Neural cell (in vitro differentiated cells): ENCODE results near the gene RUNX1.

Experiments
- CTCF ChIP-seq: fragments of 450-650 bp; IDR thresholded peaks from 2 replicates; pipeline ENCODE4 v1.5.1; 2014; ENCODE audit warnings: antibody characterized with exemption, mild to moderate bottlenecking, moderate library complexity; ENCODE audit not compliant: poor library complexity, severe bottlenecking
- EP300 ChIP-seq: fragments of 450-650 bp; conservative IDR thresholded peaks from 2 replicates; pipeline ENCODE4 v1.6.1; 2014; ENCODE audit warnings: antibody characterized with exemption, mild to moderate bottlenecking, moderate library complexity; ENCODE audit not compliant: poor library complexity, severe bottlenecking
- EZH2 ChIP-seq: fragments of 200-600, 300-800 bp; shearing (Covaris generic), sonication (generic); IDR thresholded peaks from 2 replicates; pipeline ENCODE4 v1.6.1; 2014; ENCODE audit warnings: antibody characterized with exemption, low read length, borderline replicate concordance, mild to moderate bottlenecking; ENCODE audit not compliant: insufficient read depth, poor library complexity, severe bottlenecking
- POLR2AphosphoS5 ChIP-seq: IDR thresholded peaks from 2 replicates; pipeline ENCODE4 v1.6.1; 2012
- RAD21 ChIP-seq: fragments of 450-650 bp; conservative IDR thresholded peaks from 2 replicates; pipeline ENCODE4 v1.6.1; 2014; ENCODE audit warnings: antibody characterized with exemption, mild to moderate bottlenecking, moderate library complexity
- REST ChIP-seq: IDR thresholded peaks from 2 replicates; pipeline ENCODE4 v1.6.1; 2012; ENCODE audit warnings: borderline replicate concordance

- no peak for TF ChIP-seq CTCF
- TF ChIP-seq EP300: no peak
- TF ChIP-seq EZH2: no peak
- TF ChIP-seq POLR2AphosphoS5: no peak
- no peak for TF ChIP-seq REST
- TF ChIP-seq RAD21: no peak
Observed at GRCh38 chr21:34921151-34921550, 128.0 kb downstream of the RUNX1 start.
